GM18520 (cell line): ENCODE data around the gene PLA2G4D.

Source experiments
- ATAC-seq: cut with Tn5 transposase; IDR thresholded peaks from one replicate; pipeline ENCODE4 v1.9.1; 2021; ENCODE audit not compliant: unreplicated experiment

PLA2G4D gene

DNA sequence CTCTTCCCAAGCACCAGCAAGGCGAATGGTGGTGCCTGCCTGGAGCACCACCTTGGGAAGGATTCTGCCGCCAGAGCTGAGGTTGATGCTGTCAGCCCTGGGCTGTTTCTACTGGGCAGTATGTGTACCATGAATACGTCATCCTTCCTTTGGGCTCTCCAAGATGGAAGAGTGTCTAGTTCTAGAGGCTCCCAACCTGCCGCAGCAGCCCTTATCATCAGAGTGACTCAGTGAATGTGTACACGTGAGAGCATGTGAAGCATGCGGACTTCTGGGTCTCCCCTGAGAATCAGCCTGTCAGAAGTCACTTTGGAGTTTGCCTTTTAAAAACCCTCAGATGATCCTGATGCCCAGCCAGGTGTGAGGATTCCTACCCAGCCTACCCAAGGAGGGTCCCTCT is 20.9 kb downstream of the PLA2G4D start:
- no peak for ATAC-seq

DNA sequence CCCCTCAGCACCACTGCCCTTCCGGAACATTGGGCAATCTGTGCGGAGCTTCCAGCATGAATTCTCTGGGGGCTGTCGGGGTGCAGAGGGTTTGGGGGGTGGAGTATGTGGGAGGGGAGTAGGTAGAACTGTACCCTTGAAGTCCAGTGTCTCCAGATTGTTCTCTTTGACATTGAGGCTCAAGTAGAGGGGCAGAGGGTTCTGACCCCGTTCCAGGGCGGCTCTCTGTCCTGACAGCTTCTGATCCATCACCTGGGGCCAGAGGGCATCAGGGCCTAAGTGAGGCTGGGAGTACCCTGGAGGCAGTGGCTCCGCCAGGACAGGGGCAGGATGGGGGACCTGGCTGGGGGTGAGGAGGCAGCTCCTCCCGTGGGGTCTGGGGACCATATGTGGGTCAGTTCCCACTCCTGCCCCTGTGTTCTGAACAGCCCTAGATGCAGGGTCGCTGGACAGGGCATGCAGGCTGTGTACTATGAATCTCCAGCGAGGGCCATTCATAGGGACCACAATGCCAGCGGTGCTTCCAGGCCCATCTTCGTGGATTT is 22.1 kb downstream of the PLA2G4D start:
- ATAC-seq: no peak

DNA sequence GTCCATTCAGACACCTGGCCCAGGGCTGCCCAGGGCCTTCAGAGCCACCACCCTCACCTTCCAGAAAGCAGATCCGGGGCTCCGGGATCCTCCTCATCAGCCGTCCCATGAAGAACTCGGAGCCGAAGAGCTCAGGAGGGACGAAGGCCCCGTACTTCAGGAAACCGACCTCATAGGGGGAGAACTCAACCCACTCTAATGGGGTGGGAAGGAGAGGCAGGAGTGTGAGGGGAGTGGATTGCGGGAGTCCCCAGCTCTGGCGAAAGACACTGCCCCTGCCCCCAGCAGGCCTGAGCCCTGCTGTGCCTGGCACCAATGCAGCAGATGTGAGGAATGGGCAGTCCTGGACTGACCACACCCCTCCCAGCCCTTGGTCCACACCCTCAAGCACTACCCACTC is 22.6 kb downstream of the PLA2G4D start:
- ATAC-seq: no peak

DNA sequence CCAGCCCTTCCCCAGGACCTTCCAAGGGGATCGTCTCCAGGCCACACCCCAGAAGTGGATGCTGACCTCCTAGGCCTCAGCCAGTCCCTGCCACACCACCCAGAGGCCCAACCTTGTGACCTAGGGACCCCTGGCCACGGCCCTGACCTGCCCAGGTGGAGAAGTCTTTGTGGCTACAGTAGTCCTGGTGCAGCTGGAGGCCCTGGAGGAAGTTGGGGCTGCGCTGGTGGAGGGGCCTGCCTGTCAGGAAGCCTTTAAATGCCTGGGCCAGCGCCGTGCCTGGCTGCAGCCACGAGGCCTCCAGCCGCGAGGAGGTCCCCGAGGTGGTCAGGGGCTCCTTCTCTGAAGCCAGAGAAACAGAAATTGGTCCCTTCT is 23.4 kb downstream of the PLA2G4D start:
- ATAC-seq: no peak

- no peak for ATAC-seq
Observed at GRCh38 chr15:42070279-42070975, 23.9 kb downstream of the PLA2G4D start.

- ATAC-seq: no peak
Observed at GRCh38 chr15:42069496-42070278, 24.7 kb downstream of the PLA2G4D start.

DNA sequence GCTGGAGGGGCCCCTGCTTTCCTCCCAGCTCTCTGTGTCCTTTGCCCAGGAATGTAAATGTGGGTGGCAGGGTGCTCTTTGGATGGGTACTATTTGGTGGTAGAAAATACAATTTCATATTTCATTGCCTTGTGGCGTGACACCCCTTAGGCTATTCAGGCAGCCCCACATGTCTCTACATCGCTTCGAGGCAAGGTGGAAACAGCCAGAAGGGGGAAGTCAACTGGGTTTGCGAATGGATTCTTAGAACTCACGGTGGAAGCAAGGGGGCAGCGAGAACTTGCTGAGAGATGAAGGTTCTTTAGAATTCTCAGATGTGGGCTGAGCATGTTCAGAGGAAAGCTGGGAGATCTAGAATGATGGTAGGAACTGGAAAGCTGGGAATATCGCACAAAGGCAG is 25.3 kb downstream of the PLA2G4D start:
- ATAC-seq: no peak

DNA sequence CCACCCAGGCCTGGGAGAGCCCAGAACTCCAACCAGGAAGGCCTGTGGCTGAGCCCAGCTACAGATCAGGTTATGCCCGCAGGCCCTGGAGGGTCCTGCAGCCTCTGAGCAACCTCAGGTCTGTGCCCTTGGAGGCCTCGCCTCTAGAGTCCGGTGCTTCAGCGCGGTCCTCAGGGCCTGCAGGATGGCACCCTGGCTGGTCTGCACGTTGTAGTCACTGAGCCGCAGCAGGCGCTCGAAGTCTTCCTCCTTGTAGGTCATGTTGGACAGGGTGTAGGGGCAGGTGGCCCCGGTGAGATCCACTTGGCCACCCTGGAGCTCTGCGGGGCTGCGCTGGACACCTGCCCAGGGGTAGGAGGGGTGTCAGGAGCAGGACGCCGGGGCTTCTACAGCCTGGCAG is 25.8 kb downstream of the PLA2G4D start:
- ATAC-seq: no peak

GRCh38 chr15:42066764-42067415 is 27.5 kb downstream of the PLA2G4D start:
- no peak for ATAC-seq

DNA sequence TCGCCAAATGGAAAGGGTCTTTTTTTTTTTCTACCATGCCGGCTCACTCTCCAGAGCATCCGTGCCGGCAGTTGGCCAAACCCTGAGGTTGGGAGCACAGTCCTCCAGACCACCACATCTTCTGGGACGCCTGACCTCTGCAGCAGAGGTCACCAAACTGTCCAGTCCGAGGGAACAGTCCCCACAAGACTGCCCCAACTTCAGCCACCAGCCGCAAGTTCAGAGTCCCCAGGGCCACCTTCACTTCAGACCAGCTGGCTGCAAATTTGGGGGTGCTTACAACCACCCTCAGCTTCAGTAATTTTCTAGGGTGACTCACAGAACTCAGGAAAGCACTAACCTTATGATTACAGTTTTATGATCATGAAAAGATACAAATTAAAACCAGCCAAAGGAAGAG is 28.9 kb downstream of the PLA2G4D start:
- ATAC-seq: no peak

DNA sequence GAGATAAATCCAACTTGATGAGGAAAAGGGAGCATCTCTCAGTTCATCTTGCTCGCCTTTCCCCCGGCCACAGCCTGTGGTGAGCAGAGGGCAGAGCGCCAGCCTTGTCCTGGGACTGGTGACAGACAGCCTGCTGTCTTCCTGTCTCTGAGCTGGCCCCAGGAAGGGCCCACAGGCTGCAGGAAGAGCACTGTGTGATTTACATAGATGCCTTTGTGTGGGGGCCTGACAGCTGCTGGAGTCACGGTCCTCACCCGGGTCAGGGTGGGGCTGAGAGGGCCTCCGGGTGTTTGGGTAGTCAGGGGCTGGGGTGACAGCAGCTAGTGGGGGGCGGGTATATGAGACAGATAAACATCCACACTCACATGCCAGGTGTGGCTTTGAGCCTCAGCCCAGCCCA is 29.3 kb downstream of the PLA2G4D start:
- no peak for ATAC-seq

- no peak for ATAC-seq
Observed at GRCh38 chr15:42064271-42064670, 30.1 kb downstream of the PLA2G4D start.

DNA sequence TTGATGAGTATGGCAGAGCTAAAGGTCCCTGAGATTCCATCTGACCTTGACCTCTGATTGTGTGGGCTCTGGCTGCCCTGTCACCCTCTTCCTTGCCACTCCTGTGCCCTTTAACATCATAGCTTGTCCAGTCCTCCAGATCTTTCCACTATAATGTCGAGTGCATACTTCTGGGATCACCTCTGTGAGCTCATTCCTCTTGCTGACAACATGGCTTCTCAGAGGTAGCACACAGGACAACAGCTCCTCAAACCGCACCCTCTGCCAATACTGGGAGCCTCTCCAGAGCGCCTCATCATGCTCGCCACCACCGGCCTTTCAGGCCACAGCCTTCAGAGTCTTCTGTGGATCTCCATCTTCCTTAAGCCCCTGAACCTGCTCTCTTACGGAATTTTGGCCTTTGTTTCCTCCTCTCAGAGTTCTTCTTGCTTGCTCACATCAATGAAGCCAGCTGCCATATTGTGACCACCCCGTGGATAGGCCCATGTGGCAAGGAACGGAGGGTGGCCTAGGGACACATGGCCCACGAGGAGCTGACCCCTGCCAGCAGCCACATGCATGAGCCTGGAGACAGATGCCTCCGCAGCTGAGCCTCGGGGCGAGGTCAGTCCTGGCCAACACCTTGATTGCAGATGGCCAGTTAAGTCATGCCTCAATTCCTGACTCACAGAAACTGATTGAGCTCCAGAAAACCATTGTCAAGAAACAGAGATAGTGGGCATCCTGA is 31.1 kb downstream of the PLA2G4D start:
- ATAC-seq: no peak

DNA sequence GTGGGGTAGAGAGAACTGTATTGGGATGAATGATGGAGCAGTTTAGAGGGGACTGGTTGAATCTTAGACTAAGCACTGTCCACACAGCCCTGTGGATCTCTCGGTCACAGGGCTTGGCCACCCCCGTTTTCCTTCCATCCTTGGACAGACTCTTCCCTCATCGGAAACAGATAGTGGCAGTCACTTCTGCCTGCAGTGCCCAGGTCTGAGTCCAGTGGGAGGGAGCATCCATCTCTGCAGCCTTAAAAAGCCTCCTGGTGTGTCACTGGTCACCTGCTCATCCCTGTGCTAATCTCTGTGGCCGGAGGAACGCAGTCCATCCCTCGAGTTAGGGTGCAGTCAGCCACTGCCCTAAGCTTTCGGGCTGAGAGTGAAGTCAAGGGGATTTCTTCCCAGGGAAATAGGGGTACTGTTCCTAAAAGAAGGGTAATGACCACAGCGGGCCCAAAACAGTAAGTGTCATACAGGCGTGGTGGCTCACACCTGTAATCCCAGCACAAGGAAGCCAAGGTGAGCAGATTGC is 32.0 kb downstream of the PLA2G4D start:
- no peak for ATAC-seq

DNA sequence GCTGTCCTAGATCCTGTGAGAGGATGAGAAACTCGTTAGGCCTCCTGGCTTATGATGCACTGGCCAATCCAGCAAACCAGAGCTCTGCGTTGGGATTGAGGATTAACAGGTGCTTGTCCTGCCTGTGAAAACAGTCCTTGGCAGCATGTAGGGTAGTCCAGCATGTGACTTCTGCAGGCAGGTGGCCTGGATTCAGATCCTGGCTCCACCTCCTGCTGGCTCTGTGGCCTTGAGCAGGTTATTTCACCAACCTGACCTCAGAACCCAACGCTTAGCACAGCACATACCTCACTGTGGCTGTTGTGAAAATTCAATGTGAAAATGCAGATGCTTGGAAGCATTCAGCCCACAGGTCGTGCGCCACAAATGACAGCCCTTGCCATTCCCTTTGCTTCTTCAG is 33.6 kb downstream of the PLA2G4D start:
- no peak for ATAC-seq

- ATAC-seq: no peak
Observed at GRCh38 chr15:42060477-42060763, 33.9 kb downstream of the PLA2G4D start.

DNA sequence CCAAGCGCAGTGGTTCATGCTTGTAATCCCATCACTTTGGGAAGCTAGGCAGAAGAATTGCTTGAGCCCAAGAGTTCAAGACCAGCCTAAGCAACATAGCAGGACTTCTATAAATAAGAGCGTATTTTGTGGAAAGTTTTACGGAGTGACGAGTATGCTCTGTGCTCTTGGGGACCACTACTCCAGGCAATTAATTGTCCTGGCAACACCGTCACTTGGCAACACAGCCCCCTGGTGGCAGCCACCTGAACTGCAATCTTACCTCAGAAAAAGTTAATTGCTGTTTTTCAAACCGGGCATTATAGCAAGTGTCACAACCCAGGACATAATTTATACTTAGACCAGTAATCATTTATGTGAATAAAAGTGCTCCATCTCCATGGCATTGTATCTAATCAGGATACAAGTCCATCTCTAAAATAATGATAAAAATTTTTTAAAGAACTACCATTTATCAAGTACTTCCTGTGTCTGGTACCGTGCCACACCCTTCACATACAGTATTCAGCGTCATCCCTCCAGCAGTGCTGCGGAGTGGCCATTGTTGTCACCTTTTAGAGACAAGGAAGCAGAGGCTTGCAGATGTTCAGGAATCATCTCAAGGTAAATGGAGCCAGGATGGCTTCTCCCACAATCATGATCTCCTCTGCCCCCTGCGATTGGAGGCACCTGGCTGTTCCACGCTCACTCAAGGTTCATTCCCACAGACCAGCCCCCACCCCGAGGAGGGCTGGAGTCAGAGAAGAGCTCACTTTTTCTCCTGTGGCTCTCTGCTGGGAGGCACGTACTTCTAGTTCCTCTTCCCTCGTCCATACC is 34.5 kb downstream of the PLA2G4D start:
- ATAC-seq: no peak

DNA sequence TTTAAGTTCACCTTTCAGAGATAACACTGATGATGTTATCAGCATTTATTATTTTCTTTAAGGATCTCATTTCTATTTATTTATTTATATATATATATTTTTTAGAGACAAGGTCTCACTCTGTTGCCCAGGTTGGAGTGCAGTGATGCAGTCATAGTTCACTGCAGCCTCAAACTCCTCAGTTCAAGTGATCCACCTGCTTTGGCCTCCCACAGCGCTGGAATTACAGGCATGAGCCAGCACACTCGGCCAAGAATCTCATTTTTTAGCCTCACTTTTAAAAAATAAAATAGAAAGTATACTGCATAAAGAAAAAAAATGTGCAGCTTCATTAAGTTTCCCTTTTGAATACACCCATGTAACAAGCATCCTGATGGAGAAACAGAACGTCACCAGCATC is 35.6 kb downstream of the PLA2G4D start:
- no peak for ATAC-seq

- ATAC-seq: no peak
Observed at GRCh38 chr15:42057799-42058646, 36.3 kb downstream of the PLA2G4D start.
